ENCODE measurements around the gene IGSF21.

The IGSF21 gene

GRCh38 chr1:18307329-18307898, 199.8 kb downstream of the IGSF21 start:
- DNase-seq = no peak

DNA sequence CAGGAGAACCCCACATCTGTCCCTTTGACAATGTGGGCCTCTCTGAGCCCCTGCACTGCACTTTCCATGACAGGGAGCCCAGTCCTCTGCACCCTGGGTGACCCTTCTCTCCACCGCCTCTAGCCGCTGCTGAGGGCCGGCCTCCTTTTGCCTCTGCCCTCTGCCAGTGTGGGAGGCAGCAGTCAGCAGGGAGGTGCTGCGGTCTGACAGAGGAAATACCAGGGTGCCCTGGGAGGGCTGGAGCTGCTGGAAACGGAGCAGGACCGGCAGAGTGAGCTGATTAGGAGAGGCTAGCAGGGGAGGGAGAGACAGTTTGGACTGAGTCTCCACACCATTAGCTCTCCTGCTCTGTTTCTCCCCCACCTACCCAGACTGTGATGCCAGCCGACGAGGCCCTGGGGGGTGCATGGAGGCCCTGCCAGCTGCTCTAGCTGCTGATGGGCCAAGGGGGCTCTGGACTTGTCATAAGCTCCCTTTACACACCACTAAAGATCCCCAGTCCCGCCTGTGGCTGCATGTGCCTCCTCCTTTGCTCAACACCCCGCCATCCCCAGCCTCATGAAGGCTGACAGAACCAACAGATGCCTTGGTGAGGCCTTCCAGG, 202.1 kb downstream of the IGSF21 start:
- DNase-seq = no peak

DNA sequence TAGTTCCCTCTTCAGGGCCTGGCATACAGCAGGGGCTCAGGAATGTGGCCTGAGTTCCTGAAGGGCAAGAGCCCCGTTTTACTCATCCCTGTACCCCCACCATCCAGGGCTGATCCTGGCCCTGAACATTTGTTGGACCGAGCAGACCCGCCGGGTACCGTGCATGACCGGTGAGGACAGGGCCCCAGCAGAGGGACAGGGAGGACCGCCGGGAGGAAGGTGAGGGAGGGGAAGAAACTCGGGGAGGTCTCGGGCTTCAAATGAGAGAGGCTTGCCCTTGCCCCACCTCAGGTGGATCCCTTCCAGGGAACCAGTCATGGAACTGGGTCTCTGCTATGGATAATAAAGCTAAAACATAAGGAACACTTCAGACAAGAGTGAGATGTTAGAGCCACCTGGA, 205.4 kb downstream of the IGSF21 start:
- DNase-seq = no peak

DNA sequence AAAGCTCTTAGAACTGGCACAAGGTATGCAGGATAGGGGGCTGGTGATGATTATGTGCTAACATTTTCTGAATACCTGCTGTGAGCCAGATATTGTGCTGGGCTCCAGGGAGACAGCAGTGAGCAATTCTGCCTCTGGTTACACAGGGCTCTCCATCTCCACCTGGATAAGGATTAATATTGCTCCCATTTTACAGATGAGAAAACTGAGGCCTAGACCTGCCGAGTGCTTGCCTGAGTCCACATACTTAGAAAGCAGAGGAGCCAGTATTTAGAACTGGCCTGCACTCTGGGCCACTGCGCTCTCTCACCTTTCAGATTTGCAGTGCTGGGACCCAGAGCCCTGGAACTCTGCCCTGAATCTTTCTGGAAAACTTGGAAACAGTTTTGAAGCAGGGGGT, 205.9 kb downstream of the IGSF21 start:
- DNase-seq = no peak

DNA sequence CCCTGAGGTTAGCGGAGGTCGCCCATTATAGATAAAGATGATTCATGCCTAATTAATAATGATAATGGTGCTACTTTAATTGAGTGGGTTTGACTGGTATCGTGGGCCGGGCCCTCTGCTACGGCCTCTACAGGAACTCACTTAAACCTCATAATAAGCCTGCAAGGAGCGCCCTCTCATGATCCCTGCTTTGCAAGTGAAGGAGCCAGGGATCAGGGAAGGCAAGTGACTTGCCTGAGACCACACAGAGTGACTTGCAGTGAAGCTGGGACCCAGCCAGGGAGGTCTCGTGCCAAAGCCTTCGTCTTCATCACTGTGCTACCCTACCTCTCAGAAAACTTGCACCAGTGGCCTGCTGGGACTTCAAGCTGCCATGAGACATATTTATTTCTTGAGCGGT, 206.8 kb downstream of the IGSF21 start:
- DNase-seq = no peak

GRCh38 chr1:18315449-18315848, 207.9 kb downstream of the IGSF21 start:
- DNase-seq = no peak

DNA sequence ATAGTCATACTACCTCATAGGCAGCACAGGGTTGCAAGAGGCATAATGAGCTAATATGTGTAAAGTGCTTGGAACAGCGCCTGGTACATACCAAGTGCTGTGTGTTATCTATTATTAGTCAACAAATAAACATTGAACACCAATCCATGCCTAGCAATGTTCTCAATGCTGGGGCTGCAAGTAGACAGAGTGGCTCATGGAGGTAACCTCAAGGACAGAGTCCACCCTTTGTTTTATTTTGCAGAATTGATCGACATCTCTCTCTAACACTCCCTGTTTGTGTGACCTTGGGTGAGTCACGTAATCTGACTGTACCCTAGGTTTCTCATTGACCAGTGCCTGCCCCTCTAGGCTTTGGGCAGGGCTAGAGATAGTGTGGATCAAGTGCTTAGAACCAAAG, 209.2 kb downstream of the IGSF21 start:
- no peak for DNase-seq

DNA sequence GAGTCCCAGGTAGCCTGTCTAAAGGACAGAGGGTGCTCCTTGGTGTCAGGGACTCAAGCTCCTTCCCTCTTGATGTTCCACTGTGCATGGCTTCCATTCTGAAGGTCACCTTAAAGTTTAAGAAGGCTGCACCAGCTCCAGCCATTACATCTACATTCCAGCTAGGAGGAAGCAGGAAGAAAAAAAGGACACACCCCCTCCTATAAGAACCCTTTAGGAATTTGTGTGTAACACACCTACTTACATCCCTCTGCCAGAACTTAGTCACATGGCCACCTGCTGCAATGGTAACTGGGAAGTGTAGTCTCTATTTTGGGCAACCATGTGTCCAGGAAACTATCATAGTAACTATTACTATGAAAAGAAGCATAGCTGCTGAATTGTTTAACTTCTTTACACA, 211.5 kb downstream of the IGSF21 start:
- DNase-seq = no peak

DNA sequence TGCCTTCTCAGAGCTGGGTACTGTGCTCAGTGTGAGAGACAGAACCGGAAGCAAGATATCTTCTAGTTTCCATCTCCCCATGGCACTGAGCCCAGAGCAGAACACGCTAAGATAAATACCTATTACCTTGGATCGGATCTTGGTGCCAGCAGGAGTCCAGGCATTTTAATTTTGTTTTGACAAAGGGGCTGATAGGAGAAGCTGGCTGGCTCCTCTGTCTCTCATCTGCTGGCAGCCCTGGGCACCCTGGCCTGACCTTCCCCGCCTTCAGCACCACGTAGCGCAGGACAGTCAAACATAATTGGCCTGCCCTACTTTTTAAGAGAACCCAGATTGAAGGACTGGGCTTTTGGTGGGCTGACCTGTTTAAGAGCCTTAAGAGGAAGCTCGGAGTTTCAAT, 212.5 kb downstream of the IGSF21 start:
- DNase-seq = no peak

DNA sequence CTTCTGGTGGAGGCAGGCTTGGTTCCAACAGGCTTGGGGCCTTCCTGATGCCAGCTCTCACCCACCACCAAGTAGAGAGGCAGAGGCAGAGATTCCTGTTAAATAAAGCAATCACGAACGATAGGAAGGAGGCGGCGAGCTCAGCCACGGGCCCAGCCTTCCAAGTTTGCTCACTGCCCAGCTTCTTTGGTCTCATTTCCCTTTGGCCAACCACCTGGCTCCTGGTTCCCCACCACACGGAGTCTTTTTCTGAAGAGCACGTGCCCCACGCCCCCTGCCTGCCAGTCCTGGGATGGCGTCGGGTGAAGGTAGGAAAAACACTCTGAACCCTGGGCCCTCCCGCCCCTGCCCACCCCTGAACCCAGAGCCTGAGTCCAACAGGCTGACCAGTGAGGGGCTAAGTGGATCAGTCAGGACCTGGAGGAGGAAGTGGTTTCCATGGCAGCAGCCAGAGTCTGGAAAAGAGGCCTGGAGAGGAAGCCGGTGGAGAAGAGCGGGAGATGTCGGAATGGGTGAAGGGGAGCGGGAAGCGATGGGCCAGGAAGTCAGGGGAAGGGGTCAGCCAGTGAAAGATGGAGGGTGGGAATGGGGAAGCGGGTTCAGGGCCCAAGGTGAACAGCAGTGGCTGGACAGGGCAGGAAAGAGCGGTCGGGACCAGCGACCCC, 214.9 kb downstream of the IGSF21 start:
- DNase-seq = no peak

DNA sequence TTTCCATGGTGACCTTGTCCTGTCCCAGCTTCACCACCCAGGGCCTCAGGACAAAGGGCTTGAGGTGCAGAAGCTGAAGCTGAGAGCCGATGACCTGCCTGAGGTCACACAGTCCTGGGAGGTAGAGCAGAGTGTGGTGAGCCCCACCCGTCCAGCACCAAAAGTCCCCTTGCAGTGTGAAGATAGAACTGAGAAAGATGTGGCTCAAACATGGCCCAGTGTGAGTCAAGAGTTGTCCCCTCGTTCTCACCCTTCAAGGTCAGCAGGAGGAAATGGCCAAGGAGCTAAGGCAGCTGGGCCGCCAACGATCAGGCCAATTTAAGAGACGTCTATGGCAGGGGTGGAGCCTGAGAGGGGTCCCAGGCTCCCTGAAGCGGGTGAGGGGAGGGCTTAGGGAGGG, 215.7 kb downstream of the IGSF21 start:
- no peak for DNase-seq

DNA sequence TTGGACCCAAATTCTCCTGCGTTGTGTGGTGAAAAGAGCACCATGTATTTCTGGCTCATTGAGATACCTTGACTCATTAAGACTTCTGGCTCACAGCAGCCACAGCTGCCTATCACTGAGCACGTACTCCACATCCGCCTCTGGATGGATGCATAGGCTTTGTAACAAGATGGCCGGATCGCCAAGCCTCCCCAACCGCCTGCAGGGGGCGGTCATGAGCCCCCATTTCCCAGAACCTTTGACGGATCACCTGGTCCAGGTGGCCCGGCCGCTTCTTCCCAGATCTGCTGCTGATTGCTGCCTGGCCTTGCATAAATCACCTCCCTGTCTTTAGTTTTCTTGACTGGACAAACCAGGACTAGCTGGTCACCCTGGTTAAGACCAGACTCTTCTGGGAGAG, 216.6 kb downstream of the IGSF21 start:
- DNase-seq = no peak

DNA sequence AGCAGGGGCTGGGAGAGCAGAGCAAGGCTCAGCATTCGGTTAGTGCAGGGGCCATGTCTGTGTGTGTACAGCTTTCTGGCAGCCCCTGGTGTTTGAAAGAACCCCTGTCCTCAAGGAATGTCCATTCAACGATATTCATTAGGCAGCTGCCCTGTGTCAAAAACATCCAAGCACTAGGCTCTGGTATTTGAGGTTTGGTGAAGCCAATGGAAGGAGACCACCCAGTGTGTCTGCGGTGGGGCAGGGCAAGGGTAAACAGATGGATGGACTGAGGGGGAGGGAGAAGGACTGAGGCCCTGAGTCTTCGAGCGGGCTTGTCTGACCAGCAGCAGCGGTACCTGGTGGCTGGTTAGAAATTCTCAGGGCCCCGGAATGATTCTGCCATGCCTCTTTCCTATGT, 217.5 kb downstream of the IGSF21 start:
- DNase-seq = no peak

- DNase-seq = no peak
Observed at GRCh38 chr1:18326211-18326897, 218.8 kb downstream of the IGSF21 start.

GRCh38 chr1:18327650-18328049, 220.1 kb downstream of the IGSF21 start:
- no peak for DNase-seq

DNA sequence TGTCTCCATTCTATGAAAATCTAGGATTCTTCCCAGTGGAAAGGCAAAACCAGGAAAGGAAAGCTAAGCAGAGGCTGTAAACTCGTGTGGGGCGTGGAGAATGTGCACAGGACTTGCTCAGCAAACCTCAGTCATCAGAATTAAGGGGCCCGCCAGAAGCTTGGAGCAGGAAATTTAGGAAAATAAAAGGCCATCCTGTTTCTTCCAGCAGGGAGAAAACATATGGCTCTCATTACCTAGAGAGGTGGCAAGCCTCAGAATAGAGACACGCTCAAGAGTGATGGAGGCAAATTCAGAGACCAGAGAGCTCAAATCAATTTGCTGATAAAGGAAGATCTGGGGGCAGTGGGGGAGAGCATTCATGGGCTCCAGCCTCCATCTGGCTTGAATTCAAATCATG, 221.2 kb downstream of the IGSF21 start:
- no peak for DNase-seq

DNA sequence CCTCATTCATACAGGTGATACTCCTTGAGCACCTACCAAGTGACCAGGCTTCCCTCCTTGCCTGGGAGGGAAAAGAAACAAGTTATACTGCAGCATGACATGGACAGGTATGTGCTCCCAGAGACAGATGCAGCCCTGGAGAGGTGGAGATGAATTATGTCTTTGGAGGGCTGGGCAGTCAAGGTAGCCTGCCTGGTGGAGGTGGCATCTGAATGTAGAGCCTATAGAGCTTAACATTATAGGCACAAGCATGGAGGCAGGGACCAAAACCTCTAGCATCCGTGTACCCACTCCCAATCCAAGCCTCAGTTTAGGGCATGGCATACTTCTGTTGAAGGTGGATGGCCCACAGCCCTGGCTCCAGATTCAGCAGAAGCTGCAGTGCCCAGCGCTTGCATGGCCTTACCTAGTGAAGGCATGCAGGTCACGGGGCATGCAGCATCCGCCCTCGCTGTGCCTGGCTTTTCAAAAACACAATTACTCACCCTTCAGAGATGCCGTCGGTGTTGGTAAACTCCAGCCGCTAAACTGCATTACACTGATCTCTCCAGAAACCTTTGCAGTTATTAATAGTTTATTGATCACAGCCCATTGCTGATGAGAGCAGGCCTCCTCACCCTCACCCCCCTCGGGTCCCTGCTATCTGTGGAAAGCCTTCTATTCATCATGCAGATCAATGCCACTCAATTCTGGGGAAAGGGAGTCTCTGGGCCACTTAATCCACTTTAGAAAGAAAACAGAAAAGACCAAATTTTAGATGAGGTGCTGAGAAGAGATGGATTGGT, 222.1 kb downstream of the IGSF21 start:
- no peak for DNase-seq

DNA sequence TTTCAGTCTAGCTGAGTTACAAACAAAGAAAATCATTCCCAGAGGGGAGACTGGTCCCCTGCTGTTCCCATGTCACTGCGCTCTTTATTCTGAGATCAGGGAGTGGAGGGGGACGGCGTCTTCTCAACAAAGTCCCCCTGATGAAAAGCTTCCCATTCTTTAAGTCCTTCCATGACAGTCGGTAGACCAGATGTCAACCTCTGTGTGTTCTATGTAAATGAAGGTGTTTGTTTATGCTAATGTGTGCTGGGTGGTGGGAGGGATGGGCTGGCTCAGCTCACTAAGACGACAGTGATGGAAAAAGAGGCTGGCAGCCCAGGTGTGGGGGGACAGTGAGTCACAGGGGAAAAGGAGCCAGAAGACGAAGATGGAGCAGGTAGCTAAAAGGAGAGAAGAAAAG, 225.0 kb downstream of the IGSF21 start:
- no peak for DNase-seq

DNA sequence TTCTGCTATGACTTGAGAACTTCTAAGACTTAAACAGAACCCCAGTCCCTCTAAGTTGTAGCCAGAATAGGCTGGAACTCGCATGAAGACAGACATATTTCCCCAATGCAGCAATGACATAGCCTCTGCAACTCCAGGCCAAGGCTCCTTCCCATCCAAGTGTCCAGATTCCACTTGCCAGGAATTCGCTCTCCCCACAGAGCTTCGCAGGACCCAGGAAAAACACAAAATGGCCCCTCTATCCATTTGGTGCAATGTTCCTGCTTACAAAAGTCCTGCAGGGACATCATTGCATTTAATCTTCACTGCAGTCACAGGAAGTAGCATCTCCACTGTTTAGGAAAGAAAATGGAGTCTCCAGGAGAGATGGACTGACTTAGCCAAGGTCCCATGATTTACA, 225.6 kb downstream of the IGSF21 start:
- no peak for DNase-seq

- no peak for DNase-seq
Observed at GRCh38 chr1:18336801-18337200, 229.2 kb downstream of the IGSF21 start.

DNA sequence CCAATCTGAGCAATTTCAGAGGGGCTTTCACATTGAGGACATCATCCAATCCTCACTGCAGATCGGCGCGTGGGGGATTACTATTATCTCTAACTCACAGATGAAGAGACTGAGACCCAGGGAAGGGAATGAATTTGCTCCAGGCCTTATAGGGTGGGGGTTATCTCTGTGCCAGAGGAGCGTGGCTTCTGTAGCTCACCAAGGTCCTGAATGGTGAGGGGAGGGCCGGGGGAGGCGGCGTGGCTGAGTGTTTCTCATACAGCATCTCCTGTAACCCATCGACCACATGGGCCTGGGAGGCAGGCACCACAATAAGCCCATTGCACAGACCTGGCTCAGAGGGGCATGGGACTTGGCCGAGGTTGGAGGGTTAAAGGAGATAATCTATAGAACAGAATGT, 230.2 kb downstream of the IGSF21 start:
- DNase-seq = no peak

- no peak for DNase-seq
Observed at GRCh38 chr1:18339161-18339560, 231.6 kb downstream of the IGSF21 start.

- DNase-seq = no peak
Observed at GRCh38 chr1:18340158-18340764, 232.7 kb downstream of the IGSF21 start.

All from SW 1271 (cell line).